Hippocampal formation (tissue), 2 donors: ENCODE data around the gene MYH4.

Experiments used
- DNase-seq, 2 donors: peaks; one replicate each; lab custom pipeline; 2025; lab: John Stamatoyannopoulos, UW

Gene MYH4

DNA sequence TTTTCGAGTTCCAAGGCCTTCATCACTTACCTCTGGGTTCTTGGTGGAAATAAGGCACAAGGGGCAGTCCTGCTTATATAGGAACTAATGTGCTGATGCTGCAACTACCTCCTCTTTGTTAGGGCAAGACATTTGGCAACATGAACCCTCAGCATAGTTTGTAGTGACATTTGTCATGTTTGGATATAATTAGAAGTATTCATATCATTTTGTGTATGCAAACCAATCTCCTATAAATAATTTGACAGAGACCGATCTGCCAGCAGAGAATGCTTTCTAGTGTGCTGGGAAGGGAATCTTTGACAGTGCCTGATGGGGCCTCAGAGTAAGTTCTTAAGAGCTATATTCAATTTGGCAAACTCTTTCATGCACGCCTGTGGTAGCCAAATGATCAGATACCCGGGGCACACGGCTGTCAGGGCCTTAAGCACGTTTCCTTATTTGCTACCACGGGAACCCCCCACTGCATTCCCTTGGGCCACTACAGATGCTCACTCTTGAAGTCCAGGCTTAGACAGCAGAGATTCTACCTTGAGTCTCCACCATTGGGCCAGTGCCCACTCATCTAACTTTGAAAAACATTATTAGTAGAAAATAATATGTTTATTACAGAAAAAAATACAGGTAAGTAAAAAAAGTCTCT is 47.3 kb downstream of the MYH4 start, which contains the start of gene MYH8:
Gene MYH8, minus strand, starts transcription at position 51 of the 643 bp plus-strand sequence. CDS start 1,723 bp downstream, outside the sequence.
- DNase-seq, result no peak

GRCh38 chr17:10421211-10421610 is 48.1 kb downstream of the MYH4 start:
- DNase-seq, result no peak

GRCh38 chr17:10420811-10421210 is 48.5 kb downstream of the MYH4 start:
- DNase-seq, result no peak

- DNase-seq, result no peak
These were observed 51.9 kb downstream of the MYH4 start for GRCh38 chr17:10417431-10417830.

DNA sequence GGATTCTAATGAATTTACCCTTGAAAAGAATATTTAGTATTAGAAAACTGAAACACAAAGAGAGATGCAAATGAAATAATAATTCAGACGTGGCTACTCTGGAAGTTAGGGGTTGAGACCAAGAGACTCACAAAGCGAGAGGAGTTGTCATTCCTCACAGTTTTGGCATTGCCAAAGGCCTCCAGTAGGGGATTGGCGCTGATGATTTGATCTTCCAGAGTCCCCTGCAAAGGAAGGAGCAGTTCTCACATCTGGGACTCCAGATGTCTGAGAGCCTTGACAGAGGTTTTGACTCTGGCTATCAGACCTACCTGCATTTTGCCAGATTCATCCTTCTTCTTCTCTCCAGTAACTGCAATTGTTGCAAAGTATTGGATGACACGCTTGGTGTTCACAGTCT is 54.2 kb downstream of the MYH4 start:
- DNase-seq, result no peak

DNA sequence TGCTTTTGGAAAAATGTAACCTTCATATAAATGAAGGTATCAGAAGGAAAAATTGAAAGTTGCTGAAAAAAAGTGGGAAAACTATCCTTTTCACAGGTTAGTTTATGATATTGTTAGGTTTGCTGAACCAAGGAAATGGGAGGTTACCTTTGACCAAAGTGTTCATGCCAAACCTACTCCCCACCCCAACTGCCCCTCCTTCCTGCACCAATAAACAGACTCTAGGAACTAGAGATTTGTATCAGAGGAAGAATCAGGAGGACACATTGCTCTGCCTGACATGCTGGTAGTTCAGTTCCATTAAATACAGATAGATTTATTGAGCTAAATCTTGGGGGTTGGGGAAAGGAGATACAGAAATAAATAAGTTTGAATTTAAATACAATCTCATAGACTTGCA is 65.8 kb downstream of the MYH4 start:
- no peak for DNase-seq

DNA sequence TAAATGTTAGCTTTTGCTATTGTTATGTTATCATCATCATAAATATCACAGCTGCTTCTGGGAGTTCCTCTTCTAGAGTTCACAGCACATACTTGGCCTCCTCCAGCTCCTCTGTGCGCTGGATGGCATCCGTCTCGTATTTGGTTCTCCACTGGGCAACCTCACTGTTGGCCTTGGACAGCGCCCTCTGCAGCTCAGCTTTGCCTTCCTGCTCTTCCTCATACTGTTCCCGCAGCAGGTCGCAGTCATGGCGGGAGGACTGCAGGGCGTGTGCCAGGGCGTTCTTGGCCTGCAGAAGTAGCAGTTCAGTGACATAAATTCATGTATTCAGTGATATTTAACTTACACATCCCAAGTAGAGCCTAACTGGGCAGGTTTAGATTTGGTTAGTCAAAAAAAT is 71.0 kb downstream of the MYH4 start:
- DNase-seq, result no peak

DNA sequence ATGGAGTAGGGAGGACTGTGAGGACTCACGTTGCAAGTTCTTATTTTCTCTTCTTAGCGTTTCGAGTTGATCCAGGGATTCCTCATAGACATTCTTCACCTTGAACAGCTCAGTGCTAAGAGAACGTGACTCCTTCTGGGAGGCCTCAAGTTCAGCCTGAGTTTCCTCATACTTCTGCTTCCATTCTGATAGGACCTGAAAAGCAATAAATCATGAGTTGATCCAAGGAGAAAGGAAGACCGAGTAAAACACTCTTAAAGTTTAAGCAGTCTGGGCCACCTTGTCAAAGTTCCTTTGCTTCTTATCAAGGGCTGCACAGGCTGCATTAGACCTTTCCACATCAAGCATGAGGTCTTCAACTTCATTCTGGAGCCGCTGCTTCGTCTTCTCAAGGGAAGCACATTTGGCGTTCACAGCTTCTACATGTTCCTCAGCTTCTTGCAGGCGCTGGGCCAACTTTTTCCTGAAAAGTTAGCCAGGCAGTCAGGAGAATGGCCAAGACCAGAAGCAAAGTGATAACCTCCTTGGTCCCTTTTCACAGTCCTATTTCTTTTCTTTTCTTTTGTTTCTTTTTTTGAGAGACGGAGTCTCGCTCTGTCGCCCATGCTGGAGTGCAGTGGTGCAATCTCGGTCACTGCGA is 72.7 kb downstream of the MYH4 start:
- no peak for DNase-seq

- DNase-seq, result no peak
These were observed 75.0 kb downstream of the MYH4 start for GRCh38 chr17:10394201-10394887.
